H9 (cell line): ENCODE measurements around the gene STK32C. TPM values are rescaled to one million over a fixed set of nuclear protein-coding genes. Genes with fewer than 3 reads are reported as not detected.
"Not testable (repeated sequence)": the region's sequence is repeated elsewhere in the genome, so short reads cannot be mapped to it uniquely, and the experiment has no call there.

Experiments used
- DNase-seq: peaks from one replicate; pipeline ENCODE4 v3.0.0-alpha.2; 2017
- H2AFZ ChIP-seq: one replicate; pipeline ENCODE4 v1.6.1; 2013; ENCODE audit warnings: mild to moderate bottlenecking, low read length, control low read depth, moderate library complexity
- H2AK5ac ChIP-seq: 2 replicates; pipeline ENCODE4 v1.6.1; 2013; ENCODE audit warnings: low read length, control low read depth, mixed read lengths; ENCODE audit not compliant: insufficient read length
- H2BK120ac ChIP-seq: one replicate; pipeline ENCODE4 v1.6.1; 2013; ENCODE audit warnings: low read depth, mild to moderate bottlenecking, low read length, control low read depth, inconsistent platforms; ENCODE audit not compliant: poor library complexity, severe bottlenecking
- H2BK12ac ChIP-seq: 2 replicates; pipeline ENCODE4 v1.6.1; 2013; ENCODE audit warnings: low read length, control low read depth, mixed read lengths, low read depth; ENCODE audit not compliant: insufficient read length
- H2BK15ac ChIP-seq: 2 replicates; pipeline ENCODE4 v1.6.1; 2013; ENCODE audit warnings: low read depth, low read length, control low read depth
- H2BK20ac ChIP-seq: one replicate; pipeline ENCODE4 v1.6.1; 2013; ENCODE audit warnings: low read depth, mild to moderate bottlenecking, low read length, control low read depth, inconsistent platforms; ENCODE audit not compliant: poor library complexity, severe bottlenecking
- H2BK5ac ChIP-seq: 2 replicates; pipeline ENCODE4 v1.6.1; 2013; ENCODE audit warnings: low read length, control low read depth, mixed read lengths; ENCODE audit not compliant: insufficient read length
- H3K14ac ChIP-seq: 2 replicates; pipeline ENCODE4 v1.6.1; 2013; ENCODE audit warnings: low read length, control low read depth; ENCODE audit not compliant: insufficient read depth
- H3K18ac ChIP-seq: 2 replicates; pipeline ENCODE4 v1.6.1; 2013; ENCODE audit warnings: low read depth, mild to moderate bottlenecking, mixed read lengths, low read length, control low read depth; ENCODE audit not compliant: insufficient read length
- H3K23ac ChIP-seq: 2 replicates; pipeline ENCODE4 v1.6.1; 2013; ENCODE audit warnings: low read length, control low read depth, mixed read lengths, low read depth; ENCODE audit not compliant: insufficient read length
- H3K23me2 ChIP-seq: 2 replicates; pipeline ENCODE4 v1.6.1; 2013; ENCODE audit warnings: low read depth, mild to moderate bottlenecking, mixed read lengths, low read length, control low read depth; ENCODE audit not compliant: insufficient read length, poor library complexity, severe bottlenecking
- H3K27ac ChIP-seq: 2 replicates; pipeline ENCODE4 v1.5.1; 2013; ENCODE audit warnings: low read length, control low read depth, mixed read lengths, low read depth; ENCODE audit not compliant: insufficient read length
- H3K27me3 ChIP-seq: 2 replicates; pipeline ENCODE4 v1.6.1; 2013; ENCODE audit warnings: low read length, control low read depth, inconsistent platforms; ENCODE audit not compliant: insufficient read depth
- H3K4ac ChIP-seq: 2 replicates; pipeline ENCODE4 v1.6.1; 2013; ENCODE audit warnings: low read depth, mild to moderate bottlenecking, control low read depth, inconsistent platforms, low read length, moderate library complexity
- H3K4me1 ChIP-seq: 2 replicates; pipeline ENCODE4 v1.6.1; 2013; ENCODE audit warnings: low read length, control low read depth, inconsistent platforms; ENCODE audit not compliant: insufficient read depth
- H3K4me2 ChIP-seq: 2 replicates; pipeline ENCODE4 v1.6.1; 2013; ENCODE audit warnings: low read length, control low read depth, mixed read lengths; ENCODE audit not compliant: insufficient read length, insufficient read depth
- H3K56ac ChIP-seq: 2 replicates; pipeline ENCODE4 v1.6.1; 2013; ENCODE audit warnings: low read depth, mild to moderate bottlenecking, mixed read lengths, low read length, control low read depth; ENCODE audit not compliant: insufficient read length
- H3K79me1 ChIP-seq: 2 replicates; pipeline ENCODE4 v1.6.1; 2013; ENCODE audit warnings: low read depth, mild to moderate bottlenecking, moderate library complexity, low read length, control low read depth, inconsistent platforms; ENCODE audit not compliant: insufficient read depth, poor library complexity, severe bottlenecking
- H3K79me2 ChIP-seq: 2 replicates; pipeline ENCODE4 v1.6.1; 2013; ENCODE audit warnings: low read length, control low read depth, inconsistent platforms; ENCODE audit not compliant: insufficient read depth
- H3K9ac ChIP-seq: 2 replicates; pipeline ENCODE4 v1.6.1; 2013; ENCODE audit warnings: low read length, control low read depth, mixed read lengths; ENCODE audit not compliant: insufficient read length; ENCODE audit errors: extremely low read depth
- H3K9me3 ChIP-seq: one replicate; pipeline ENCODE4 v1.6.1; 2013; ENCODE audit warnings: low read depth, low read length, inconsistent platforms; ENCODE audit not compliant: control insufficient read depth
- H3T11ph ChIP-seq: one replicate; pipeline ENCODE4 v1.6.1; 2013; ENCODE audit warnings: mild to moderate bottlenecking, low read length, control low read depth, inconsistent platforms
- H4K20me1 ChIP-seq: one replicate; pipeline ENCODE4 v1.6.1; 2013; ENCODE audit not compliant: control insufficient read depth, insufficient read length, insufficient read depth
- H4K5ac ChIP-seq: 2 replicates; pipeline ENCODE4 v1.6.1; 2013; ENCODE audit warnings: low read depth, mild to moderate bottlenecking, mixed read lengths, low read length, control low read depth; ENCODE audit not compliant: insufficient read length
- H4K8ac ChIP-seq: replicated peaks from 2 replicates; pipeline ENCODE4 v1.6.1; 2013; ENCODE audit warnings: low read length, control low read depth, mixed read lengths, low read depth; ENCODE audit not compliant: insufficient read length
- H4K91ac ChIP-seq: 2 replicates; pipeline ENCODE4 v1.6.1; 2013; ENCODE audit warnings: low read depth, mild to moderate bottlenecking, moderate library complexity, mixed read lengths, low read length, control low read depth; ENCODE audit not compliant: insufficient read length
- H3K27ac Mint-ChIP-seq, 3 experiments: 2 replicates in 2 of 3; 3 replicates in 1 of 3; pipeline ENCODE4 v1.8.0; 2020 to 2021; ENCODE audit warnings: mixed read lengths in 3 of 3, mild to moderate bottlenecking in 1 of 3, moderate library complexity in 1 of 3
- H3K27me3 Mint-ChIP-seq: 2 replicates; pipeline ENCODE4 v1.8.0; 2021; ENCODE audit warnings: low read depth, mild to moderate bottlenecking, moderate library complexity, mixed read lengths
- H3K36me3 Mint-ChIP-seq, 3 experiments: 2 replicates in 2 of 3; 3 replicates in 1 of 3; pipeline ENCODE4 v1.8.0; 2020 to 2021; ENCODE audit warnings: low read depth in 3 of 3, mixed read lengths in 3 of 3; ENCODE audit not compliant: insufficient read depth in 1 of 3
- H3K4me1 Mint-ChIP-seq, 2 experiments: 2 replicates each; pipeline ENCODE4 v1.8.0; 2020; ENCODE audit warnings: mixed read lengths in 2 of 2
- H3K4me3 Mint-ChIP-seq, 2 experiments: 2 replicates in 1 of 2; 3 replicates in 1 of 2; pipeline ENCODE4 v1.8.0; 2020 to 2021; ENCODE audit warnings: mild to moderate bottlenecking in 2 of 2, mixed read lengths in 2 of 2, moderate library complexity in 1 of 2
- H3K9me3 Mint-ChIP-seq, 2 experiments: 2 replicates in 1 of 2; 3 replicates in 1 of 2; pipeline ENCODE4 v1.8.0; 2020; ENCODE audit warnings: mild to moderate bottlenecking in 2 of 2, mixed read lengths in 2 of 2, moderate library complexity in 1 of 2
- WGBS: extraction: QIAGEN DNeasy Blood & Tissue Kit; methylation state at CpG from one replicate; pipeline ENCODE4 v1.1.7; 2013; ENCODE audit warnings: missing lambda C conversion rate, low lambda C conversion rate, mixed read lengths; ENCODE audit not compliant: insufficient read length; ENCODE audit errors: extremely low coverage; 5-methylcytosine and 5-hydroxymethylcytosine counted together
- total RNA-seq: library from RNA; stranded (reverse); gene quantifications from 2 replicates; pipeline ENCODE4 v1.2.1, GENCODE V29; 2021
- TF ChIP-seq, protein P1 (sequence below): fragments of 200-600 bp; sonication (generic); conservative IDR thresholded peaks from 3 replicates; pipeline ENCODE4 v1.8.0; 2021; ENCODE audit warnings: antibody characterized with exemption, mild to moderate bottlenecking

The STK32C gene
- total RNA-seq, 1 experiment from 2014 or later = 11.3 TPM

DNA sequence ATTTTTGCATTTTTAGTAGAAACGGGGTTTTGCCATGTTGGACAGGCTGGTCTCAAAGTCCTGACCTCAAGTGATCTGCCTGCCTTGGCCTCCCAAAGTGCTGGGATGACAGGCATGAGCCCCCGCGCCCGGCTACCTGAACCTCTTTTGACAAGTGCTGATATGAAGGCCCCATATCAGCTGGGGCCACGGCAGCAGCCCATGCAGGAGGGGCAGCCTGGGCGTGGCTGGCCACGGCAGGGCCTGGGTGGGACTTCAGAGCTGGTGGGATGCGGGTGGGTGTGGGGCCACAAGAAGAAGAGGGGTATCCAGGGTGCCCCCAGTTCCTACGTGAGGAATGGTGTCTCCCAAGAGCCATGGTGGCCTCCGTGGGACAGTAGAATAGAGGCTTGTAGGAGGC lies 31.1 kb upstream of the STK32C start:
- Histone ChIP-seq H3K23me2 (no peaks in the 10 kb centered on the region), H2BK20ac (no peak overlapping the region), H4K20me1 (no peaks in the 10 kb centered on the region), H4K5ac (no peak overlapping the region), H3K23ac (no peak overlapping the region), H3K79me1 (no peaks in the 10 kb centered on the region), H3K9ac (no peak overlapping the region), H2BK15ac (no peak overlapping the region), H3K18ac (no peak overlapping the region), H3K14ac (no peak overlapping the region), H4K91ac (no peak overlapping the region), H3K4me1 (no peaks in the 10 kb centered on the region), H3K27me3 (no peaks in the 10 kb centered on the region), H3K79me2 (no peaks in the 10 kb centered on the region), H2AFZ (no peak overlapping the region), H2AK5ac (no peak overlapping the region), H4K8ac (no peak overlapping the region), H3K27ac (no peak overlapping the region), H3K4ac (no peak overlapping the region), H3K56ac (no peak overlapping the region), H2BK5ac (no peak overlapping the region), H2BK120ac (no peak overlapping the region), H3K4me2 (no peak overlapping the region), H3K9me3 (no peaks in the 10 kb centered on the region), H3T11ph (no peak overlapping the region), H2BK12ac (no peak overlapping the region)
- H3K4me3 Mint-ChIP-seq = no peak overlapping the region
- WGBS = no CpG with 5 or more reads among the region's 10 CpGs
- H3K36me3 Mint-ChIP-seq = peaks cover 0 to 4% (median 0%) of the 10 kb centered on the region in 3 experiments; a peak in 3 of 7 replicates
- peaks cover 9 to 16% of the 10 kb centered on the region in 2 experiments for H3K4me1 Mint-ChIP-seq
- H3K27me3 Mint-ChIP-seq = peaks cover 7% of the 10 kb centered on the region
- TF ChIP-seq, protein P1, sequence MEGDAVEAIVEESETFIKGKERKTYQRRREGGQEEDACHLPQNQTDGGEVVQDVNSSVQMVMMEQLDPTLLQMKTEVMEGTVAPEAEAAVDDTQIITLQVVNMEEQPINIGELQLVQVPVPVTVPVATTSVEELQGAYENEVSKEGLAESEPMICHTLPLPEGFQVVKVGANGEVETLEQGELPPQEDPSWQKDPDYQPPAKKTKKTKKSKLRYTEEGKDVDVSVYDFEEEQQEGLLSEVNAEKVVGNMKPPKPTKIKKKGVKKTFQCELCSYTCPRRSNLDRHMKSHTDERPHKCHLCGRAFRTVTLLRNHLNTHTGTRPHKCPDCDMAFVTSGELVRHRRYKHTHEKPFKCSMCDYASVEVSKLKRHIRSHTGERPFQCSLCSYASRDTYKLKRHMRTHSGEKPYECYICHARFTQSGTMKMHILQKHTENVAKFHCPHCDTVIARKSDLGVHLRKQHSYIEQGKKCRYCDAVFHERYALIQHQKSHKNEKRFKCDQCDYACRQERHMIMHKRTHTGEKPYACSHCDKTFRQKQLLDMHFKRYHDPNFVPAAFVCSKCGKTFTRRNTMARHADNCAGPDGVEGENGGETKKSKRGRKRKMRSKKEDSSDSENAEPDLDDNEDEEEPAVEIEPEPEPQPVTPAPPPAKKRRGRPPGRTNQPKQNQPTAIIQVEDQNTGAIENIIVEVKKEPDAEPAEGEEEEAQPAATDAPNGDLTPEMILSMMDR = no peak
- H3K9me3 Mint-ChIP-seq = no peaks in the 10 kb centered on the region; a peak in 1 of 5 replicates
- DNase-seq = no peak
- no peak overlapping the region; a peak in 1 of 7 replicates for H3K27ac Mint-ChIP-seq

DNA sequence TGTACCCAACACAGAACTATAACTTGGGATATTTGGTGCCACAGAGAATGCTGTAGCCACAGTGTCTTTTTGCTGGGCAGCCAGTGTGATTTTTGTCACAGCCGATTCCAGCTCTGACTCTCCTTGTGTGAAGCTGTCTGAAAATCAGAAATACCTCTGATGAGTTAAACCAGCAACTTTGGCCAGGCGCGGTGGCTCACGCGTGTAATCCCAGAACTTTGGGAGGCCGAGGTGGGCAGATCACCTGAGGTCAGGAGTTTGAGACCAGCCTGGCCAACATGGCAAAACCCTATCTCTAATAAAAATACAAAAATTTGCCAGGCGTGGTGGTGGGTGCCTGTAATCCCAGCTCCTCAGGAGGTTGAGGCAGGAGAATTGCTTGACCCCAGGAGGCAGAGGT lies 30.1 kb upstream of the STK32C start:
- H3K4me1 Mint-ChIP-seq = peaks cover 12 to 23% of the 10 kb centered on the region in 2 experiments
- not testable (repeated sequence) for H4K91ac ChIP-seq

More for the DNA sequence above, 30.1 kb upstream of the STK32C start:
- H4K8ac ChIP-seq, H3K14ac ChIP-seq, H3K27ac ChIP-seq, H3K4ac ChIP-seq, H3K79me1 ChIP-seq, H2AFZ ChIP-seq, DNase-seq, H2BK12ac ChIP-seq, H3K36me3 Mint-ChIP-seq, H2BK120ac ChIP-seq, H4K5ac ChIP-seq, H3K4me2 ChIP-seq, H3K27me3 ChIP-seq, H3K9ac ChIP-seq, H4K20me1 ChIP-seq, H3K23ac ChIP-seq, H3K4me3 Mint-ChIP-seq, H3K79me2 ChIP-seq, H2BK20ac ChIP-seq, H2AK5ac ChIP-seq, H3K23me2 ChIP-seq, H3K18ac ChIP-seq, H3K56ac ChIP-seq, H3K9me3 Mint-ChIP-seq, H3K9me3 ChIP-seq, H2BK15ac ChIP-seq, H3K4me1 ChIP-seq, H2BK5ac ChIP-seq, H3T11ph ChIP-seq: not testable (repeated sequence)
- Mint-ChIP-seq H3K27ac (peak overlapping the region in 1 of 3 experiments; percentile 67; a peak in 2 of 7 replicates), H3K27me3 (peaks cover 15% of the 10 kb centered on the region)
- no CpG with 5 or more reads among the region's 7 CpGs for WGBS
